Suprapubic skin (tissue), 4 donors: ENCODE data around the gene IVD.

Experiments
- CTCF ChIP-seq, 2 donors: fragments of 200-600 bp in 1 of 2; fragments of 450-650 bp in 1 of 2; sonication (generic) in 1 of 2; IDR thresholded peaks; one replicate each; pipeline ENCODE4 v1.5.1; 2016 to 2019; ENCODE audit warnings: antibody characterized with exemption in 2 of 2, mild to moderate bottlenecking in 1 of 2, moderate library complexity in 1 of 2
- EP300 ChIP-seq: sonication (generic); formaldehyde crosslinking; IDR thresholded peaks from one replicate; pipeline ENCODE4 v1.6.1; 2017; ENCODE audit warnings: antibody characterized with exemption
- POLR2A ChIP-seq, 2 donors: fragments of 450-650 bp; IDR thresholded peaks; one replicate each; pipeline ENCODE4 v1.6.1; 2017; ENCODE audit warnings: antibody characterized with exemption in 2 of 2, mild to moderate bottlenecking in 2 of 2, moderate library complexity in 2 of 2
- POLR2AphosphoS5 ChIP-seq, 3 donors: sonication (generic); formaldehyde crosslinking; IDR thresholded peaks; one replicate each; pipeline ENCODE4 v1.6.1; 2017; ENCODE audit warnings: antibody characterized with exemption in 3 of 3

GRCh38 chr15:40429068-40429710, 23.6 kb downstream of the IVD start:
- TF ChIP-seq CTCF (IDR thresholded peaks at IDR 0.05) (no peak), POLR2A (IDR thresholded peaks at IDR 0.05) (no peak), EP300 (no peak), POLR2AphosphoS5 (IDR thresholded peaks at IDR 0.05) (no peak)
